Spleen (tissue), 11 donors: ENCODE data around the gene APBB3. TPM values are rescaled to one million over a fixed set of nuclear protein-coding genes. Genes with fewer than 3 reads are reported as not detected.
"Not testable (repeated sequence)": the region's sequence is repeated elsewhere in the genome, so short reads cannot be mapped to it uniquely, and the experiment has no call there.

ENCODE experiments used
- DNase-seq: peaks from one replicate; pipeline ENCODE4 v3.0.0-alpha.2; 2020
- H3K27ac ChIP-seq, 8 donors: fragments of 200-600 bp; sonication (generic) in 7 of 8; 1 replicate in 4 of 8; 2 replicates in 4 of 8; pipeline versions ENCODE4 v1.5.0 to v1.8.0; 2016 to 2021; ENCODE audit warnings: inconsistent platforms in 4 of 8, mild to moderate bottlenecking in 4 of 8, moderate library complexity in 1 of 8
- H3K27me3 ChIP-seq, 7 donors: fragments of 200-600 bp; sonication (generic) in 6 of 7; replicated peaks in 1 of 7; 1 replicate in 4 of 7; 2 replicates in 3 of 7; pipeline versions ENCODE4 v1.5.0 to v1.8.0; 2016 to 2021; ENCODE audit warnings: inconsistent platforms in 3 of 7, mild to moderate bottlenecking in 1 of 7
- H3K36me3 ChIP-seq, 6 donors: fragments of 200-600 bp; sonication (generic) in 5 of 6; 1 replicate in 4 of 6; 2 replicates in 2 of 6; pipeline versions ENCODE4 v1.5.0 to v1.8.0; 2016 to 2021; ENCODE audit warnings: inconsistent platforms in 2 of 6
- H3K4me1 ChIP-seq, 6 donors: fragments of 200-600 bp; sonication (generic) in 5 of 6; 1 replicate in 3 of 6; 2 replicates in 3 of 6; pipeline versions ENCODE4 v1.5.0 to v1.8.0; 2016 to 2021; ENCODE audit warnings: inconsistent platforms in 3 of 6
- H3K4me3 ChIP-seq, 8 donors: fragments of 200-600 bp; sonication (generic) in 7 of 8; 1 replicate in 4 of 8; 2 replicates in 4 of 8; pipeline versions ENCODE4 v1.5.0 to v1.8.0; 2016 to 2021; ENCODE audit warnings: inconsistent platforms in 4 of 8, mild to moderate bottlenecking in 4 of 8, moderate library complexity in 2 of 8
- H3K9me3 ChIP-seq, 8 donors: fragments of 200-600 bp; sonication (generic) in 7 of 8; 1 replicate in 4 of 8; 2 replicates in 4 of 8; pipeline versions ENCODE4 v1.5.0 to v1.8.0; 2016 to 2021; ENCODE audit warnings: inconsistent platforms in 4 of 8
- POLR2A ChIP-seq, 3 donors: fragments of 450-650 bp; IDR thresholded peaks; one replicate each; pipeline ENCODE4 v1.5.1; 2017; ENCODE audit warnings: antibody characterized with exemption in 3 of 3, mild to moderate bottlenecking in 1 of 3
- POLR2AphosphoS5 ChIP-seq, 3 donors: sonication (generic); formaldehyde crosslinking; IDR thresholded peaks; one replicate each; pipeline ENCODE4 v1.5.1; 2017; ENCODE audit warnings: antibody characterized with exemption in 3 of 3
- WGBS, 5 donors: extraction: QIAGEN DNeasy Blood & Tissue Kit in 3 of 5; methylation state at CpG; one replicate each; pipeline versions ENCODE4 v1.1.5 to v1.1.7; 2013 to 2018; 5-methylcytosine and 5-hydroxymethylcytosine counted together
- intact Hi-C: fragments of 100-400 bp; cut with DNase I; formaldehyde crosslinking; loops from one replicate; pipeline ENCODE4 v1.15.0; 2023; ENCODE audit warnings: low total_unique reads
- polyA plus RNA-seq, 3 donors: library from polyadenylated mRNA; stranded (reverse); fragments of 200-250 nt; gene quantifications; one replicate each; pipeline ENCODE4 v1.2.1, GENCODE V29; 2013
- total RNA-seq, 7 donors: library from RNA; depleted of rRNA in 3 of 7; stranded (reverse); fragments of >200 nt in 3 of 7; fragmentation: NEBNext Ultra II Directional in 4 of 7; extraction: Animal tissue kit (Norgen Biotek cat#: 25700) in 4 of 7; gene quantifications; one replicate each; pipeline versions ENCODE4 v1.1.0 to v1.2.1, GENCODE V29; 2016 to 2021
- TF ChIP-seq, protein P1 (sequence below), 11 experiments: fragments of 200-600 bp in 7 of 11; fragments of 450-650 bp in 4 of 11; sonication (generic) in 4 of 11; IDR thresholded peaks in 8 of 11; conservative IDR thresholded peaks in 3 of 11; 1 replicate in 7 of 11; 2 replicates in 4 of 11; pipeline versions ENCODE4 v1.4.0 to v1.8.0; 2016 to 2021; ENCODE audit warnings: antibody characterized with exemption in 11 of 11, inconsistent platforms in 4 of 11, mild to moderate bottlenecking in 1 of 11
- donor health status: healthy with polysubstance abuse.
- donor health status: DM: no; HTN: no; CAD: no; lungs with moderate emphysema.
- donor health status: DM: no; HTN: no; CAD: no.
- donor health status: Bipolar disorder and iron deficiency.
- donor health status: healthy.
- donor health status: DM: no; HTN: no; CAD: no.
- donor health status: DM: yes; HTN: yes; CAD: no.

Gene APBB3
- total and polyA plus RNA-seq, 10 donors = 26.0 to 57.8 (median 41.9) TPM

DNA sequence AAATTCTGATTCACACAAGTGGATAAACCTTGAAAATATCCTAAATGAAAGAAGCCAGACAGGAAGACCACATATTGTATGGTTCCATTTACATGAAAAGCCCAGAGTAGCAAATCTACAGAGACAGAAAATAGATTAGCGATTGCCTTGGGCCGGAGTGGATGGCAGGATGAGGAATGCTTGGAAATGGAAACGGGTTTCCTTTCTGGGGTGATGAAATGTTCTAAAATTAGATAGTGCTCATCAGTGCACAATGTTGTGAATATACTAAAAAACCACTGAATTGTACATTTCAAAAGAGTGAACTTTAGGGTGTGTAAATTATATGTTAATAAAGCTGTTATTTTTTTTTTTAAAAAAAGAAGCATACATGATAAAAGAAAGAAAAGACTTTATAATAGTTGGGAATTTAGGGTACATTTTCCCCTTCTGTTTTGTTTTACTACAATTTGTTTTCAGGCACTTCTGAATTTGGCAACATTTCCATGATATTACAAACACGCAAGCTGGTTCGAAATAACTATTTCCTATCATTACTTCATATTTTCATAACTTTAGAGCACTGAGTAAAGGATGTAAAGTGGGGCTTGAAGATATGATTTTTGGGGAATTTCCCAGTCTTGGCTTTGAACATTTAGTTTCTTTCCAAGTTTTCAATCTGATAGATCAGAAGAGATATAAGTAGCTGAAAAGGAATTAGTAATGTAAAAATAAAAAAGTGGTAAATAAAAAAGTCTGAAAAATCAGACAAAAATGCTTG is 24.1 kb upstream of the APBB3 start:
- Histone ChIP-seq H3K4me3 (no peak overlapping the region), H3K27ac (peak overlapping the region; percentile 40 to 89 (median 73)), H3K4me1 (peaks cover 7 to 54% (median 26%) of the 10 kb centered on the region in 6 donors), H3K9me3 (no peaks in the 10 kb centered on the region), H3K36me3 (no peaks in the 10 kb centered on the region), H3K27me3 (no peaks in the 10 kb centered on the region)
- intact Hi-C loops = loop anchor here (5.0 kb wide), 1 partner anchor 39 kb away; no protein-coding TSS in a partner anchor
- TF ChIP-seq, protein P1, sequence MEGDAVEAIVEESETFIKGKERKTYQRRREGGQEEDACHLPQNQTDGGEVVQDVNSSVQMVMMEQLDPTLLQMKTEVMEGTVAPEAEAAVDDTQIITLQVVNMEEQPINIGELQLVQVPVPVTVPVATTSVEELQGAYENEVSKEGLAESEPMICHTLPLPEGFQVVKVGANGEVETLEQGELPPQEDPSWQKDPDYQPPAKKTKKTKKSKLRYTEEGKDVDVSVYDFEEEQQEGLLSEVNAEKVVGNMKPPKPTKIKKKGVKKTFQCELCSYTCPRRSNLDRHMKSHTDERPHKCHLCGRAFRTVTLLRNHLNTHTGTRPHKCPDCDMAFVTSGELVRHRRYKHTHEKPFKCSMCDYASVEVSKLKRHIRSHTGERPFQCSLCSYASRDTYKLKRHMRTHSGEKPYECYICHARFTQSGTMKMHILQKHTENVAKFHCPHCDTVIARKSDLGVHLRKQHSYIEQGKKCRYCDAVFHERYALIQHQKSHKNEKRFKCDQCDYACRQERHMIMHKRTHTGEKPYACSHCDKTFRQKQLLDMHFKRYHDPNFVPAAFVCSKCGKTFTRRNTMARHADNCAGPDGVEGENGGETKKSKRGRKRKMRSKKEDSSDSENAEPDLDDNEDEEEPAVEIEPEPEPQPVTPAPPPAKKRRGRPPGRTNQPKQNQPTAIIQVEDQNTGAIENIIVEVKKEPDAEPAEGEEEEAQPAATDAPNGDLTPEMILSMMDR (IDR thresholded peaks at IDR 0.05 in 8 of 11, conservative IDR thresholded peaks at IDR 0.05 in 3 of 11) = no peak
- no peak for TF ChIP-seq POLR2AphosphoS5 (IDR thresholded peaks at IDR 0.05)
- TF ChIP-seq POLR2A (IDR thresholded peaks at IDR 0.05) = no peak
- no peak for DNase-seq
- whole genome bisulfite sequencing, 5 donors = 28 to 62% (median 42%) methylated on average over 5 of the region's 5 CpGs

DNA sequence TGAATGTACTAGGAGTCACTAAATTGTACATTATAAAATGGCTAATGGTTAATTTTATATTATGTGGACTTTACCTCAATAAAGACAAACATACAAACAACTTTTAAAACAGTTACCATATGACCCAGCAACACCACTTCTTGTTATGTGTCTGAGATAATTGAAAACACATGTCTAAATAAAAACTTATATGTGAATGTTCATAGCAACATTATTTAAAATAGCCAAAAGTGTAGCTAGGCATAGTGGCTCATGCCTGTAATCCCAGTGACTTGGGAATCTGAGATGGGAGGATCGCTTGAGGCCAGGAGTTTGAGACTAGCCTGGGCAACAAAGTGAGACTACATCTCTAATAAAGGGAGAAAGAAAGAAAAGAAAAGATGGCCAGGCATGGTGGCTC is 23.1 kb upstream of the APBB3 start:
- Histone ChIP-seq H3K27me3 (no peaks in the 10 kb centered on the region), H3K27ac (peak overlapping the region in 7 of 8 donors; percentile 49 to 89 (median 77)), H3K4me3 (no peak overlapping the region), H3K36me3 (no peaks in the 10 kb centered on the region), H3K4me1 (peaks cover 7 to 50% (median 26%) of the 10 kb centered on the region in 6 donors), H3K9me3 (no peaks in the 10 kb centered on the region)
- intact Hi-C loops = loop anchor here (5.0 kb wide), 1 partner anchor 40 kb away; no protein-coding TSS in a partner anchor
- TF ChIP-seq, protein P1 (IDR thresholded peaks at IDR 0.05 in 8 of 11, conservative IDR thresholded peaks at IDR 0.05 in 3 of 11) = no peak
- no peak for TF ChIP-seq POLR2A (IDR thresholded peaks at IDR 0.05)
- TF ChIP-seq POLR2AphosphoS5 (IDR thresholded peaks at IDR 0.05) = no peak
- 91 to 100% (median 97%) methylated on average over 1 of the region's 1 CpG for WGBS, 5 donors
- DNase-seq = no peak

DNA sequence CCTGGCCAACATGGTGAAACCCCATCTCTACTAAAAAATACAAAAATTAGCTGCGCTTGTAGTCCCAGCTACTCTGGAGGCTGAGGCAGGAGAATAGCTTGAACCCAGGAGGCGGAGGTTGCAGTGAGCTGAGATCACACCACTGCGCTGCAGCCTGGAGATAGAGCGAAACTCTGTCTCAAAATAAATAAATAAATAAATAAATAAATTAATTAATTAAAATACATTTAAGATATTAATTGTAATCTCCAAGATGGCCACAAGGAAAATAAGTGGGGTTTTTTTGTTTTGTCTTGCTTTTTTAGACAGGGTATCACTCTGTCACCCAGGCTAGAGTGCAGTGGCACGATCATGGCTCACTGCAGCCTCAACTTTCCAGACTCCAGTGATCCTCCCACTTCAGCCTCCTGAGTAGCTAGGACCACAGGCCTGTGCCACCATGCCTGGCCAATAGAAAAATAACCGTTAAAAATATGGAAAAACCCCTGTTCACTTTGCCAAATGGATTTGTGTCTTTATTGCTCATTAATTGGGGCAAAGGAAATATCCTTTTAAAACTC is 14.9 kb upstream of the APBB3 start:
- H3K9me3 ChIP-seq, intact Hi-C loops, H3K4me3 ChIP-seq, DNase-seq, H3K27ac ChIP-seq, H3K27me3 ChIP-seq: not testable (repeated sequence)
- Histone ChIP-seq H3K36me3 (peaks cover 0 to 12% (median 0%) of the 10 kb centered on the region in 6 donors), H3K4me1 (peaks cover 0 to 27% (median 15%) of the 10 kb centered on the region in 6 donors)
- WGBS, 5 donors = 85 to 96% (median 92%) methylated on average over 6 of the region's 6 CpGs

DNA sequence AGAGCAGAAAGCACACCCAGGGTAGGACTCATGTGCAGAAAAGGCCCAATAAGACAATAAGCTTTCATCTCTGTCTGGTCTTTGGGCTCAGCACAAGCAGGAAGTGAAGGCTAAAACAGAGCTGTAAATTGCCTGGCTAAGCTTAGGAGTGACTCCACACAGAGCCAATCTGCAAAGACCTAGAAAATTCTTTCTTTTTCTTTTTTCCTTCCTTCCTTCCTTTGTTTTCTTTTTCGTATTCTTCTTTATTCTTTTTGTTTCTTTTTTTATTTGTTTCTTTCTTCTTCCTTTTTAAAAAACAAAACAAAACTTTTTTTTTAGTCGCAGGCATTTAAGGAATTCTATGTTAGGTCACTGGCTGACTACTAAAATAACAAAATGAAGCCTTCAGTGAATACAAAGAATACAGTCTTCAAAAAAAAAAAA is 12.4 kb upstream of the APBB3 start:
- 55 to 81% (median 65%) methylated on average over 2 of the region's 2 CpGs for WGBS, 5 donors
- Histone ChIP-seq H3K4me3 (no peak overlapping the region), H3K36me3 (peaks cover 0 to 12% (median 0%) of the 10 kb centered on the region in 6 donors), H3K27me3 (no peaks in the 10 kb centered on the region), H3K4me1 (peaks cover 0 to 36% (median 16%) of the 10 kb centered on the region in 6 donors), H3K9me3 (no peaks in the 10 kb centered on the region), H3K27ac (peak overlapping the region in 6 of 8 donors; percentile 38 to 62 (median 44))
- intact Hi-C loops = no loop called here
- no peak for DNase-seq
- TF ChIP-seq, protein P1 (IDR thresholded peaks at IDR 0.05 in 8 of 11, conservative IDR thresholded peaks at IDR 0.05 in 3 of 11) = no peak
- TF ChIP-seq POLR2A (IDR thresholded peaks at IDR 0.05) (no peak), POLR2AphosphoS5 (IDR thresholded peaks at IDR 0.05) (no peak)
